D721Med (cell line): Measurements from ENCODE around the gene CFAP57.

Experiments
- DNase-seq: peaks from one replicate; pipeline ENCODE4 v3.0.0; 2011; ENCODE audit warnings: low spot score; ENCODE audit not compliant: insufficient read length
- FAIRE-seq: peaks from 2 replicates; lab custom pipeline; 2011; peaks lifted over from hg19 to GRCh38; lab: Jason Lieb, UNC
- CTCF ChIP-seq: IDR thresholded peaks from 2 replicates; pipeline ENCODE4 v1.5.1; 2012; ENCODE audit warnings: mild to moderate bottlenecking, control low read depth; ENCODE audit not compliant: insufficient read depth; ENCODE audit errors: missing control alignments

The CFAP57 gene

DNA sequence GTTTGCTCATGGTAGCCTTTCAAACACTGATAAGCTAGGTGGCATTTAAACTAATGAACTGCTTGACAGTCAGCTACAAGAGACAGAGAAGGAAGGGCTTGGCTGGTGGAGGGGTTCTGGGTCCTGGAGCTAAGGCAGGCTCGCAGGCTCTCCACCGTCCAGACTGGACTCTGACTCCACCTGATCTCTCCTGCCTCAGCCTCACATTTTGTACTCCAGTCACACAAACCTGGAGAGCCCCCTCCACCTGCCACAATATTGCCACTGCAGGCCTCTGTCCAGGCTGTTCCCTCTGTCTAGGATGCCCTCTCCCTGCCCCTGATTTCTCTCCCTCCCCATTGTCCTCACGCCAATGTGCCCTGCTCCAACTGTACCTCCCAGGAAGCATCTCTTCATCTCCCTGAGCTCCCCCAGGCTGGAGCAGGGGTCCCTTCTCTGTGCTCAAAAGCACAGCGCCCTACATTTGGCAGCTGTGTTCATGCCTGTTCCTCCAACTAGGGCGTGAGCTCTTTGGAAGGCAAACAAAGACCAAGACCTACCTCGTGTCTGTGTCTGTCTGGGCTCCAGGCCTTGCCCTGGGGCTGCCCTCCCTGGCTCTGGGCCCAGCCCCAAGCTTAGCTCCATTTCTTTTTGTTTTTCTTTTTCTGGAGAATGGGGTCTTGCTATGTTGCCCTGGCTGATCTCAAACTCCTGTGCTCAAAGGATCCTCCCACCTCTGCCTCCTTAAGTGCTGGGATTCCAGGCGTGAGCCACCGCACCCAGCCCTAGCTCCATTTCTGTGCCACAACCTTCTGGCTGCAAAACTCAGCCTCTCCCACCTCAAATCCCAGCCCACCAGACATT lies 131.6 kb downstream of the CFAP57 start:
- no peak for FAIRE-seq
- TF ChIP-seq CTCF: no peak
- no peak for DNase-seq
